HL-60 (cell line): ENCODE results near the gene SRRM5.

Source experiments
- DNase-seq, 2 experiments: peaks; one replicate each; pipeline ENCODE4 v3.0.0-alpha.2; 2010 to 2020; ENCODE audit warnings: low read depth in 1 of 2, low spot score in 1 of 2
- H3K27ac ChIP-seq: fragments of 250-450 bp; sonication (Bioruptor Pico); replicated peaks from 2 replicates; pipeline ENCODE4 v1.5.1; 2020; ENCODE audit warnings: mild to moderate bottlenecking, moderate library complexity
- H3K27me3 ChIP-seq: fragments of 250-450 bp; sonication (Bioruptor Pico); 2 replicates; pipeline ENCODE4 v1.5.1; 2021; ENCODE audit warnings: mild to moderate bottlenecking, moderate library complexity; ENCODE audit not compliant: insufficient read depth, poor library complexity, severe bottlenecking
- H3K4me3 ChIP-seq: replicated peaks from 2 replicates; pipeline ENCODE4 v1.5.1; 2011; ENCODE audit warnings: mild to moderate bottlenecking, control low read depth, low read length; ENCODE audit not compliant: insufficient read depth
- CTCF ChIP-seq: IDR thresholded peaks from one replicate; pipeline ENCODE4 v1.5.1; 2011; ENCODE audit warnings: low read length, control low read depth, inconsistent platforms; ENCODE audit not compliant: insufficient read depth
- GABPA ChIP-seq: IDR thresholded peaks from 2 replicates; pipeline ENCODE4 v1.6.1; 2012; ENCODE audit warnings: low read depth
- POLR2AphosphoS5 ChIP-seq: IDR thresholded peaks from 2 replicates; pipeline ENCODE4 v1.6.1; 2012; ENCODE audit warnings: low read depth
- REST ChIP-seq: IDR thresholded peaks from 2 replicates; pipeline ENCODE4 v1.6.1; 2012; ENCODE audit warnings: low read depth; ENCODE audit not compliant: insufficient replicate concordance
- SPI1 ChIP-seq: IDR thresholded peaks from 2 replicates; pipeline ENCODE4 v1.6.1; 2012; ENCODE audit warnings: low read depth, mild to moderate bottlenecking, borderline replicate concordance

The SRRM5 gene

GRCh38 chr19:43638214-43638994, 26.5 kb downstream of the SRRM5 start:
- H3K27me3 ChIP-seq, result peaks cover 31% of the 10 kb centered on the region
- TF ChIP-seq POLR2AphosphoS5, result no peak
- TF ChIP-seq CTCF, result no peak
- no peak overlapping the region for H3K27ac ChIP-seq
- no peak overlapping the region for H3K4me3 ChIP-seq
- DNase-seq, result no peak

GRCh38 chr19:43638995-43639518, 27.2 kb downstream of the SRRM5 start:
- TF ChIP-seq POLR2AphosphoS5, result no peak
- H3K27ac ChIP-seq, result no peak overlapping the region
- no peak for DNase-seq
- H3K27me3 ChIP-seq, result peaks cover 31% of the 10 kb centered on the region
- H3K4me3 ChIP-seq, result no peak overlapping the region

GRCh38 chr19:43639519-43640423, 27.9 kb downstream of the SRRM5 start, which contains the start of gene CADM4:
Gene CADM4, minus strand, starts transcription at chr19:43639850. Its CDS starts 60 bp downstream, at chr19:43639790.
- peak within 1 kb of the TSS; percentile 40 for H3K4me3 ChIP-seq
- DNase-seq, result no peak
- peaks cover 31% of the 10 kb centered on the region for H3K27me3 ChIP-seq
- H3K27ac ChIP-seq, result no peak within 1 kb of the TSS
- no peak for TF ChIP-seq CTCF
- TF ChIP-seq GABPA, result no peak
- no peak for TF ChIP-seq SPI1
- no peak for TF ChIP-seq POLR2AphosphoS5
- no peak for TF ChIP-seq REST

- H3K27ac ChIP-seq, result no peak overlapping the region
- H3K27me3 ChIP-seq, result peaks cover 28% of the 10 kb centered on the region
- no peak overlapping the region for H3K4me3 ChIP-seq
- TF ChIP-seq REST, result no peak
- TF ChIP-seq SPI1, result no peak
- TF ChIP-seq CTCF, result no peak
- no peak for TF ChIP-seq POLR2AphosphoS5
- TF ChIP-seq GABPA, result no peak
- DNase-seq, result no peak
Measured at GRCh38 chr19:43640424-43640757, 28.5 kb downstream of the SRRM5 start.
